Body of pancreas (tissue), 4 donors: ENCODE data around the gene C6orf52. TPM values are rescaled to one million over a fixed set of nuclear protein-coding genes. Genes with fewer than 3 reads are reported as not detected.

Experiments
- ATAC-seq: fragments of 150-250 bp; one replicate; pipeline ENCODE4 v1.9.1; 2016
- DNase-seq, 4 donors: peaks; one replicate each; pipeline ENCODE4 v3.0.0-alpha.2; 2019
- H3K27ac ChIP-seq, 4 donors: fragments of 200-600 bp; sonication (generic); 1 replicate in 3 of 4; 2 replicates in 1 of 4; pipeline versions ENCODE4 v1.5.1 to v1.6.1; 2016 to 2019; ENCODE audit warnings: mild to moderate bottlenecking in 1 of 4, mixed read lengths in 1 of 4, moderate library complexity in 1 of 4
- H3K27me3 ChIP-seq, 2 donors: fragments of 200-600 bp; sonication (generic); one replicate each; pipeline ENCODE4 v1.6.0; 2016; ENCODE audit warnings: mild to moderate bottlenecking in 1 of 2
- H3K36me3 ChIP-seq, 2 donors: fragments of 200-600 bp; sonication (generic); replicated peaks in 1 of 2; 2 replicates each; pipeline ENCODE4 v1.5.1; 2016; ENCODE audit warnings: low read depth in 2 of 2; ENCODE audit not compliant: insufficient read depth in 1 of 2
- H3K4me1 ChIP-seq: fragments of 200-600 bp; sonication (generic); one replicate; pipeline ENCODE4 v1.6.0; 2016
- H3K4me3 ChIP-seq, 2 donors: fragments of 200-600 bp; sonication (generic); 1 replicate in 1 of 2; 2 replicates in 1 of 2; pipeline ENCODE4 v1.5.1; 2016 to 2019
- H3K9me3 ChIP-seq, 3 donors: fragments of 200-600 bp; sonication (generic); 1 replicate in 2 of 3; 2 replicates in 1 of 3; pipeline ENCODE4 v1.5.1; 2016
- CTCF ChIP-seq, 7 experiments: fragments of 450-650 bp in 4 of 7; fragments of 200-600 bp in 3 of 7; sonication (generic) in 3 of 7; IDR thresholded peaks; one replicate each; pipeline ENCODE4 v1.5.1; 2016 to 2019; ENCODE audit warnings: antibody characterized with exemption in 7 of 7
- POLR2A ChIP-seq, 3 donors: fragments of 450-650 bp; IDR thresholded peaks; one replicate each; pipeline ENCODE4 v1.6.1; 2016; ENCODE audit warnings: antibody characterized with exemption in 3 of 3, mild to moderate bottlenecking in 2 of 3
- WGBS, 2 donors: methylation state at CpG; one replicate each; pipeline ENCODE4 v1.1.5; 2017; 5-methylcytosine and 5-hydroxymethylcytosine counted together
- intact Hi-C: fragments of 100-400 bp; cut with DNase I; formaldehyde crosslinking; loops from one replicate; pipeline ENCODE4 v1.15.1; 2023
- total RNA-seq, 2 donors: library from RNA; depleted of rRNA; stranded (reverse); fragments of >200 nt; gene quantifications; one replicate each; pipeline ENCODE4 v1.1.0, GENCODE V29; 2016

C6orf52 gene
- total RNA-seq, 2 donors from 2014 or later = not detected

- Histone ChIP-seq H3K27ac (no peak overlapping the region), H3K36me3 (no peaks in the 10 kb centered on the region), H3K9me3 (no peaks in the 10 kb centered on the region), H3K4me1 (no peaks in the 10 kb centered on the region), H3K27me3 (no peaks in the 10 kb centered on the region), H3K4me3 (no peak overlapping the region)
- 60 to 74% methylated on average over 5 of the region's 5 CpGs for WGBS, 2 donors
- TF ChIP-seq POLR2A (IDR thresholded peaks at IDR 0.05) = no peak
- no peak for TF ChIP-seq CTCF (IDR thresholded peaks at IDR 0.05)
- intact Hi-C loops = loop anchor here (10.0 kb wide), 1 partner anchor 170 kb away; no protein-coding TSS in a partner anchor
- DNase-seq = no peak
- no peak for ATAC-seq
Observed at GRCh38 chr6:10684618-10685017, 9.8 kb downstream of the C6orf52 start.

- intact Hi-C loops = loop anchor here (10.0 kb wide), 1 partner anchor 168 kb away; no protein-coding TSS in a partner anchor
- DNase-seq (no peak), ATAC-seq (no peak)
- Histone ChIP-seq H3K4me1 (no peaks in the 10 kb centered on the region), H3K27me3 (no peaks in the 10 kb centered on the region), H3K9me3 (no peaks in the 10 kb centered on the region), H3K27ac (no peak overlapping the region), H3K4me3 (no peak overlapping the region), H3K36me3 (no peaks in the 10 kb centered on the region)
- TF ChIP-seq POLR2A (IDR thresholded peaks at IDR 0.05) (no peak), CTCF (IDR thresholded peaks at IDR 0.05) (no peak)
Observed at GRCh38 chr6:10682355-10682988, 11.9 kb downstream of the C6orf52 start.

- no peak overlapping the region for H3K4me3 ChIP-seq
- H3K36me3 ChIP-seq = no peaks in the 10 kb centered on the region
- ATAC-seq (no peak), DNase-seq (no peak)
- no peaks in the 10 kb centered on the region for H3K27me3 ChIP-seq
- 64 to 76% methylated on average over 3 of the region's 3 CpGs for WGBS, 2 donors
- no peak overlapping the region for H3K27ac ChIP-seq
- no peak for TF ChIP-seq CTCF (IDR thresholded peaks at IDR 0.05)
- TF ChIP-seq POLR2A (IDR thresholded peaks at IDR 0.05) = no peak
- intact Hi-C loops = loop anchor here (10.0 kb wide), 1 partner anchor 167 kb away; no protein-coding TSS in a partner anchor
- H3K9me3 ChIP-seq = no peaks in the 10 kb centered on the region
- H3K4me1 ChIP-seq = no peaks in the 10 kb centered on the region
Observed at GRCh38 chr6:10681795-10682194, 12.6 kb downstream of the C6orf52 start.

- ATAC-seq (no peak), DNase-seq (no peak)
- 87 to 92% methylated on average over 4 of the region's 4 CpGs for WGBS, 2 donors
- Histone ChIP-seq H3K36me3 (no peaks in the 10 kb centered on the region), H3K9me3 (no peaks in the 10 kb centered on the region), H3K27me3 (no peaks in the 10 kb centered on the region), H3K27ac (no peak overlapping the region), H3K4me3 (no peak overlapping the region), H3K4me1 (no peaks in the 10 kb centered on the region)
- no peak for TF ChIP-seq POLR2A (IDR thresholded peaks at IDR 0.05)
- intact Hi-C loops = no loop called here
Observed at GRCh38 chr6:10678456-10678855, 16.0 kb downstream of the C6orf52 start.

- TF ChIP-seq CTCF (IDR thresholded peaks at IDR 0.05) (no peak), POLR2A (IDR thresholded peaks at IDR 0.05) (no peak)
- Histone ChIP-seq H3K27me3 (no peaks in the 10 kb centered on the region), H3K27ac (no peak overlapping the region), H3K4me3 (no peak overlapping the region), H3K36me3 (no peaks in the 10 kb centered on the region), H3K4me1 (no peaks in the 10 kb centered on the region), H3K9me3 (no peaks in the 10 kb centered on the region)
- intact Hi-C loops = no loop called here
- DNase-seq (no peak), ATAC-seq (no peak)
- 92 to 98% methylated on average over 7 of the region's 7 CpGs for WGBS, 2 donors
Observed at GRCh38 chr6:10676403-10676802, 18.0 kb downstream of the C6orf52 start.
